Activated T-helper 1 cell treated with anti-CD3 and anti-CD28 coated beads, Interleukin-12 subunit alpha, Interleukin-12 subunit beta, Interleukin-2, Interleukin-4 antibody, amounts not matched to agents 30 ng/mL and 10 ng/mL and 1 ng/mL, durations not matched to agents 14 hours and 24 hours and 36 hours (primary cell): ENCODE results near the gene ETNK1. TPM values are rescaled to one million over a fixed set of nuclear protein-coding genes. Genes with fewer than 3 reads are reported as not detected.

ENCODE experiments used
- DNase-seq: peaks from one replicate; pipeline ENCODE4 v3.0.0; 2021; ENCODE audit warnings: low spot score
- H3K27ac Mint-ChIP-seq: one replicate; pipeline ENCODE4 v1.8.0; 2021; ENCODE audit warnings: mild to moderate bottlenecking, mixed read lengths
- H3K27me3 Mint-ChIP-seq: one replicate; pipeline ENCODE4 v1.8.0; 2022; ENCODE audit warnings: mild to moderate bottlenecking, moderate library complexity, mixed read lengths; ENCODE audit not compliant: insufficient read depth
- H3K36me3 Mint-ChIP-seq: one replicate; pipeline ENCODE4 v1.8.0; 2021; ENCODE audit warnings: low read depth, mixed read lengths
- H3K4me1 Mint-ChIP-seq: one replicate; pipeline ENCODE4 v1.8.0; 2021; ENCODE audit warnings: low read depth, mixed read lengths
- H3K4me3 Mint-ChIP-seq: one replicate; pipeline ENCODE4 v1.8.0; 2021; ENCODE audit warnings: mild to moderate bottlenecking, moderate library complexity, mixed read lengths
- H3K9me3 Mint-ChIP-seq: one replicate; pipeline ENCODE4 v1.8.0; 2021; ENCODE audit warnings: mixed read lengths
- intact Hi-C: fragments of 100-400 bp; cut with micrococcal nuclease; formaldehyde crosslinking; loops from one replicate; pipeline ENCODE4 v1.15.1; 2024
- total RNA-seq: library from RNA; stranded (reverse); gene quantifications from 2 replicates; pipeline ENCODE4 v1.2.3, GENCODE V29; 2022

ETNK1 gene
- total RNA-seq, 1 donor from 2014 or later: 111 TPM

- Mint-ChIP-seq H3K36me3 (no peaks in the 10 kb centered on the region), H3K27me3 (no peaks in the 10 kb centered on the region), H3K4me3 (no peak overlapping the region), H3K27ac (no peak overlapping the region), H3K9me3 (peaks cover 3% of the 10 kb centered on the region), H3K4me1 (no peaks in the 10 kb centered on the region)
- no peak for DNase-seq
- intact Hi-C loops: no loop called here
Measured at GRCh38 chr12:22738945-22739344, 114.0 kb downstream of the ETNK1 start.

Other genes starting within 250 kb of the ETNK1 start
- 30.0 and 35.5 TPM in 2 replicates for gene C2CD5, start 80.6 kb upstream of the ETNK1 start, total RNA-seq